ENCODE measurements around the gene NAT9.

NAT9 gene

DNA sequence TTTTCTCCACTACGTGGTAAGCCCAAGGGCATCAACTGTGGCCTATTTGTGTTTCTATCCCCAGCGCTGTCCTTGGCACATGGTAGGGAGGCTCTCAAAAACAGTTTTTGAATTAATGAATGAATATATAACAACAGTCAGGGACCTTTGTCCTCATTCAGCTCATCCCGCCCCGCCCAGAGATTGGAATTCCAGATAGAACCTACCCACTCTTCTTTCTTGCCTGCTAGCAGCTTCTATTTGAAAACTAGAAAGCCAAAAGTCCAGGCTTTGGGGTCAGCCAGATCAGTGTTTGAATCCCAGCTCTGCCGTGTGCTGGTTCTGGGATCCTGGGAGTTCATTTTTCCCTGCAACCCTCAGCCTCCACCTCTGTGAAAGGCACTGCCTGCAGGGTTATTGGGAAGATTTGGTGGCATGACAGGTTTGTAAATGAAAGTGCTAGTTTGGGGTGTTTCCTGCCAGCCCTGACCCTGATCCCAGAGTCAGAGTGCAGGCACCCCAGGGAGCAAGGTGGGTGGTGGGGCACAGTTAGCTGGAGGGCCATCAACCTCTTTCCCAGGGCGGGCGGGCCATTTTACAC is 23.2 kb downstream of the NAT9 start:
- peaks cover 38% of the 10 kb centered on the region for H3K79me1 ChIP-seq (ENCODE audit: low read length)
- no peak overlapping the region for H4K8ac ChIP-seq (ENCODE audit: low read depth, low read length)
- no peak overlapping the region for H2BK5ac ChIP-seq (ENCODE audit: low read length)
- no peak overlapping the region for H3K4me2 ChIP-seq (ENCODE audit: low read length)
- H3K79me2 ChIP-seq (ENCODE audit: control insufficient read depth, insufficient read depth, low read length) = peaks cover 72% of the 10 kb centered on the region
- H3K4me1 ChIP-seq (ENCODE audit: control insufficient read depth, low read depth, low read length) = peaks cover 19% of the 10 kb centered on the region
- H2BK15ac ChIP-seq (replicated peaks; ENCODE audit: low read depth) = no peak overlapping the region
- H2AK5ac ChIP-seq (ENCODE audit: low read length) = no peak overlapping the region
- DNase-seq = no peak
- no peak overlapping the region for H3K9ac ChIP-seq (ENCODE audit: low read length)
- H3K18ac ChIP-seq (ENCODE audit: low read length) = no peak overlapping the region
- H3K4ac ChIP-seq (ENCODE audit: low read depth, low read length) = no peak overlapping the region
- H2BK120ac ChIP-seq (ENCODE audit: low read depth, low read length) = no peak overlapping the region
- no peaks in the 10 kb centered on the region for H3K36me3 ChIP-seq (ENCODE audit: control insufficient read depth, insufficient read depth, low read length)
- no peak overlapping the region for H3K4me3 ChIP-seq (ENCODE audit: low read length)
- no peak overlapping the region for H3K23ac ChIP-seq (ENCODE audit: low read length)
- no peak overlapping the region for H3K27ac ChIP-seq (ENCODE audit: low read depth, low read length)
- no peak overlapping the region for H4K5ac ChIP-seq (ENCODE audit: low read length)
- H3K27me3 ChIP-seq (ENCODE audit: insufficient read depth, low read length, poor library complexity) = no peaks in the 10 kb centered on the region
- WGBS (ENCODE audit: extremely low coverage, insufficient coverage, low lambda C conversion rate) = no CpG with 5 or more reads among the region's 7 CpGs
- no peak overlapping the region for H3K56ac ChIP-seq (ENCODE audit: low read length)

GRCh38 chr17:74752415-74752814 is 23.7 kb downstream of the NAT9 start:
- H3K4me2 ChIP-seq (ENCODE audit: low read length) = no peak overlapping the region
- no peak overlapping the region for H3K23ac ChIP-seq (ENCODE audit: low read length)
- H4K5ac ChIP-seq (ENCODE audit: low read length) = no peak overlapping the region
- H3K27ac ChIP-seq (ENCODE audit: low read depth, low read length) = no peak overlapping the region
- no peak for DNase-seq
- no peak overlapping the region for H3K9ac ChIP-seq (ENCODE audit: low read length)
- no CpG with 5 or more reads among the region's 9 CpGs for WGBS (ENCODE audit: extremely low coverage, insufficient coverage, low lambda C conversion rate)
- no peak overlapping the region for H2AK5ac ChIP-seq (ENCODE audit: low read length)
- no peak overlapping the region for H4K8ac ChIP-seq (ENCODE audit: low read depth, low read length)
- H2BK120ac ChIP-seq (ENCODE audit: low read depth, low read length) = no peak overlapping the region
- no peak overlapping the region for H2BK15ac ChIP-seq (replicated peaks; ENCODE audit: low read depth)
- H3K18ac ChIP-seq (ENCODE audit: low read length) = no peak overlapping the region
- H3K79me1 ChIP-seq (ENCODE audit: low read length) = peaks cover 33% of the 10 kb centered on the region
- peaks cover 20% of the 10 kb centered on the region for H3K4me1 ChIP-seq (ENCODE audit: control insufficient read depth, low read depth, low read length)
- H3K4ac ChIP-seq (ENCODE audit: low read depth, low read length) = no peak overlapping the region
- peaks cover 67% of the 10 kb centered on the region for H3K79me2 ChIP-seq (ENCODE audit: control insufficient read depth, insufficient read depth, low read length)
- H3K27me3 ChIP-seq (ENCODE audit: insufficient read depth, low read length, poor library complexity) = no peaks in the 10 kb centered on the region
- H3K56ac ChIP-seq (ENCODE audit: low read length) = no peak overlapping the region
- no peaks in the 10 kb centered on the region for H3K36me3 ChIP-seq (ENCODE audit: control insufficient read depth, insufficient read depth, low read length)
- H2BK5ac ChIP-seq (ENCODE audit: low read length) = no peak overlapping the region
- H3K4me3 ChIP-seq (ENCODE audit: low read length) = no peak overlapping the region

DNA sequence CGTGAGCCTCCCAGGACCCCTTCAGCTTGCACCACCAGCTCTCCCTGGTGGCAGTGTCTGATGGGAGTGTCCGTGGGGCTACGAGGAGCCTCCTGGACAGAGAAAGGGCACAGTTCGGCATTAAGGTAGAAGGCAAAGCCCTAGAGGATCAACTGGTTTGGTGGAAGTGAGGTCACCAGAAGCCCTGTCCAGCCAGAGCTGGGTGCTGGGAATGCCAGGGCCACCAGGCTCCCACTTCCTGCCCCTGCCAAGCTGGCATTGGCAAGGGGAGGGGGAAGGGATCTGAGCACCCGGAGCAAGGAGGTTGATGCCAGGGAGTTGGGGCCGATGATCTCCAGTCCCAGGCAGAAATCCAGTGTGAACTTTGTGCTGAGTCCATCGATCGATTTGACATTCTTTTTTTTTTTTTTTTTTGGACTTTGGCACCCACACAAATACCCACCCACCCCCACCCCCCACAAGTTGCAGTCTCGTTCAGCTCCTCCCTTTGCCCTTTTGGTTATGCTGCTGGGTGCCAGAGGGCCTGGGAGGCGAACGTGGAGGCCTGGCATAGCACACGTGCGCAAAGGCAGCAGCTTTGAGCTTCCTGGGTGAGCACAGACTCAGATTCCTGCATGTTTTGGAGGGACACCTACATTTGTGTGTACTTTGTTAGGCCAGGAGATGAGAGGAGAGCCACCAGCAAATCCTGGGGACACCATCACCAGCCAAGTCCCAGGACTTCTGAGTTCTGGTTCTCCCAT is 25.6 kb downstream of the NAT9 start:
- H2AK5ac ChIP-seq (ENCODE audit: low read length) = no peak overlapping the region
- no peak overlapping the region for H2BK15ac ChIP-seq (replicated peaks; ENCODE audit: low read depth)
- H3K36me3 ChIP-seq (ENCODE audit: control insufficient read depth, insufficient read depth, low read length) = no peaks in the 10 kb centered on the region
- no peak overlapping the region for H2BK5ac ChIP-seq (ENCODE audit: low read length)
- peaks cover 28% of the 10 kb centered on the region for H3K79me1 ChIP-seq (ENCODE audit: low read length)
- H3K4me2 ChIP-seq (ENCODE audit: low read length) = peak overlapping the region; percentile 95
- H3K79me2 ChIP-seq (ENCODE audit: control insufficient read depth, insufficient read depth, low read length) = peaks cover 55% of the 10 kb centered on the region
- H3K23ac ChIP-seq (ENCODE audit: low read length) = no peak overlapping the region
- no peak overlapping the region for H3K18ac ChIP-seq (ENCODE audit: low read length)
- peaks cover 35% of the 10 kb centered on the region for H3K4me1 ChIP-seq (ENCODE audit: control insufficient read depth, low read depth, low read length)
- WGBS (ENCODE audit: extremely low coverage, insufficient coverage, low lambda C conversion rate) = no CpG with 5 or more reads among the region's 13 CpGs
- no peak for DNase-seq
- H3K9ac ChIP-seq (ENCODE audit: low read length) = peak overlapping the region; percentile 94
- H3K27me3 ChIP-seq (ENCODE audit: insufficient read depth, low read length, poor library complexity) = no peaks in the 10 kb centered on the region
- no peak overlapping the region for H3K4ac ChIP-seq (ENCODE audit: low read depth, low read length)
- H3K27ac ChIP-seq (ENCODE audit: low read depth, low read length) = no peak overlapping the region
- H4K5ac ChIP-seq (ENCODE audit: low read length) = no peak overlapping the region
- H4K8ac ChIP-seq (ENCODE audit: low read depth, low read length) = no peak overlapping the region
- H3K4me3 ChIP-seq (ENCODE audit: low read length) = peak overlapping the region; percentile 87
- no peak overlapping the region for H2BK120ac ChIP-seq (ENCODE audit: low read depth, low read length)
- peak overlapping the region; percentile 96 for H3K56ac ChIP-seq (ENCODE audit: low read length)

GRCh38 chr17:74750039-74750326 is 26.2 kb downstream of the NAT9 start:
- H2AK5ac ChIP-seq (ENCODE audit: low read length) = no peak overlapping the region
- peak overlapping the region; percentile 87 for H3K4me3 ChIP-seq (ENCODE audit: low read length)
- H3K56ac ChIP-seq (ENCODE audit: low read length) = peak overlapping the region; percentile 96
- H3K9ac ChIP-seq (ENCODE audit: low read length) = peak overlapping the region; percentile 94
- H3K18ac ChIP-seq (ENCODE audit: low read length) = no peak overlapping the region
- H3K4me2 ChIP-seq (ENCODE audit: low read length) = peak overlapping the region; percentile 95
- H2BK15ac ChIP-seq (replicated peaks; ENCODE audit: low read depth) = no peak overlapping the region
- no peak for DNase-seq
- no peak overlapping the region for H4K5ac ChIP-seq (ENCODE audit: low read length)
- no peak overlapping the region for H3K27ac ChIP-seq (ENCODE audit: low read depth, low read length)
- H2BK5ac ChIP-seq (ENCODE audit: low read length) = no peak overlapping the region
- no peak overlapping the region for H2BK120ac ChIP-seq (ENCODE audit: low read depth, low read length)
- no peaks in the 10 kb centered on the region for H3K27me3 ChIP-seq (ENCODE audit: insufficient read depth, low read length, poor library complexity)
- peaks cover 23% of the 10 kb centered on the region for H3K79me1 ChIP-seq (ENCODE audit: low read length)
- H3K4me1 ChIP-seq (ENCODE audit: control insufficient read depth, low read depth, low read length) = peaks cover 36% of the 10 kb centered on the region
- WGBS (ENCODE audit: extremely low coverage, insufficient coverage, low lambda C conversion rate) = no CpG with 5 or more reads among the region's 6 CpGs
- no peak overlapping the region for H3K4ac ChIP-seq (ENCODE audit: low read depth, low read length)
- H3K23ac ChIP-seq (ENCODE audit: low read length) = no peak overlapping the region
- H3K79me2 ChIP-seq (ENCODE audit: control insufficient read depth, insufficient read depth, low read length) = peaks cover 50% of the 10 kb centered on the region
- H3K36me3 ChIP-seq (ENCODE audit: control insufficient read depth, insufficient read depth, low read length) = no peaks in the 10 kb centered on the region
- no peak overlapping the region for H4K8ac ChIP-seq (ENCODE audit: low read depth, low read length)

GRCh38 chr17:74749279-74750038 is 26.7 kb downstream of the NAT9 start:
- no CpG with 5 or more reads among the region's 46 CpGs for whole genome bisulfite sequencing (ENCODE audit: extremely low coverage, insufficient coverage, low lambda C conversion rate)
- peaks cover 21% of the 10 kb centered on the region for H3K79me1 ChIP-seq (ENCODE audit: low read length)

More at GRCh38 chr17:74749279-74750038, 26.7 kb downstream of the NAT9 start:
- H3K27me3 ChIP-seq (ENCODE audit: insufficient read depth, low read length, poor library complexity) = no peaks in the 10 kb centered on the region
- peaks cover 46% of the 10 kb centered on the region for H3K79me2 ChIP-seq (ENCODE audit: control insufficient read depth, insufficient read depth, low read length)
- no peaks in the 10 kb centered on the region for H3K36me3 ChIP-seq (ENCODE audit: control insufficient read depth, insufficient read depth, low read length)
- peak overlapping the region; percentile 86 for H3K18ac ChIP-seq (ENCODE audit: low read length)
- H4K8ac ChIP-seq (ENCODE audit: low read depth, low read length) = no peak overlapping the region
- H2AK5ac ChIP-seq (ENCODE audit: low read length) = no peak overlapping the region
- H3K4me2 ChIP-seq (ENCODE audit: low read length) = peak overlapping the region; percentile 95
- DNase-seq = peak; percentile 62
- peak overlapping the region; percentile 81 for H3K23ac ChIP-seq (ENCODE audit: low read length)
- no peak overlapping the region for H2BK15ac ChIP-seq (replicated peaks; ENCODE audit: low read depth)
- H3K4me3 ChIP-seq (ENCODE audit: low read length) = peak overlapping the region; percentile 87
- no peak overlapping the region for H2BK120ac ChIP-seq (ENCODE audit: low read depth, low read length)
- H2BK5ac ChIP-seq (ENCODE audit: low read length) = peak overlapping the region; percentile 43
- peak overlapping the region; percentile 96 for H3K56ac ChIP-seq (ENCODE audit: low read length)
- peak overlapping the region; percentile 94 for H3K9ac ChIP-seq (ENCODE audit: low read length)
- peak overlapping the region; percentile 66 for H3K27ac ChIP-seq (ENCODE audit: low read depth, low read length)
- peaks cover 36% of the 10 kb centered on the region for H3K4me1 ChIP-seq (ENCODE audit: control insufficient read depth, low read depth, low read length)
- no peak overlapping the region for H3K4ac ChIP-seq (ENCODE audit: low read depth, low read length)
- H4K5ac ChIP-seq (ENCODE audit: low read length) = no peak overlapping the region
